ENCODE results near the gene EFCAB8. TPM values are rescaled to one million over a fixed set of nuclear protein-coding genes. Genes with fewer than 3 reads are reported as not detected.

The EFCAB8 gene
- polyA plus RNA-seq, 4 donors: 0.01 to 0.38 (median 0.22) TPM; not detected in 1

- H3K36me3 ChIP-seq (ENCODE audit: control insufficient read depth in 3 of 3, insufficient read depth in 2 of 3, low read depth in 1 of 3, low read length in 3 of 3): no peaks in the 10 kb centered on the region
- no peaks in the 10 kb centered on the region for H3K9me3 ChIP-seq (ENCODE audit: control insufficient read depth in 2 of 2, insufficient read depth in 1 of 2, low read depth in 1 of 2, low read length in 1 of 2)
- FAIRE-seq (no peak), DNase-seq (no peak)
- no peaks in the 10 kb centered on the region for H3K27me3 ChIP-seq (ENCODE audit: control insufficient read depth in 3 of 3, insufficient read depth in 3 of 3, low read length in 3 of 3)
- no peak overlapping the region for H3K4me3 ChIP-seq (ENCODE audit: low read depth in 1 of 3, low read length in 3 of 3)
- H3K4me1 ChIP-seq (ENCODE audit: control insufficient read depth in 3 of 3, insufficient read depth in 2 of 3, low read depth in 1 of 3, low read length in 2 of 3): no peaks in the 10 kb centered on the region
- no peak overlapping the region for H3K27ac ChIP-seq (ENCODE audit: low read depth in 1 of 3, low read length in 2 of 3)
- 81 to 92% (median 90%) methylated on average over 6 of the region's 6 CpGs for WGBS, 3 donors
Measured at GRCh38 chr20:32964575-32964974, 105.9 kb downstream of the EFCAB8 start.

- Histone ChIP-seq H3K27ac (ENCODE audit: low read depth in 1 of 3, low read length in 2 of 3) (no peak overlapping the region), H3K4me1 (ENCODE audit: control insufficient read depth in 3 of 3, insufficient read depth in 2 of 3, low read depth in 1 of 3, low read length in 2 of 3) (no peaks in the 10 kb centered on the region), H3K36me3 (ENCODE audit: control insufficient read depth in 3 of 3, insufficient read depth in 2 of 3, low read depth in 1 of 3, low read length in 3 of 3) (no peaks in the 10 kb centered on the region), H3K4me3 (ENCODE audit: low read depth in 1 of 3, low read length in 3 of 3) (no peak overlapping the region), H3K9me3 (ENCODE audit: control insufficient read depth in 2 of 2, insufficient read depth in 1 of 2, low read depth in 1 of 2, low read length in 1 of 2) (no peaks in the 10 kb centered on the region), H3K27me3 (ENCODE audit: control insufficient read depth in 3 of 3, insufficient read depth in 3 of 3, low read length in 3 of 3) (no peaks in the 10 kb centered on the region)
- WGBS, 3 donors: 76 to 85% (median 82%) methylated on average over 8 of the region's 8 CpGs
- DNase-seq (no peak), FAIRE-seq (no peak)
Measured at GRCh38 chr20:32965115-32965514, 106.4 kb downstream of the EFCAB8 start.

- H3K27me3 ChIP-seq (ENCODE audit: control insufficient read depth in 3 of 3, insufficient read depth in 3 of 3, low read length in 3 of 3): no peaks in the 10 kb centered on the region
- peak in 1 of 2 donors; percentile 25 for DNase-seq
- 72 to 78% (median 76%) methylated on average over 11 to 12 of the region's 12 CpGs for WGBS, 3 donors
- H3K36me3 ChIP-seq (ENCODE audit: control insufficient read depth in 3 of 3, insufficient read depth in 2 of 3, low read depth in 1 of 3, low read length in 3 of 3): no peaks in the 10 kb centered on the region
- H3K4me1 ChIP-seq (ENCODE audit: control insufficient read depth in 3 of 3, insufficient read depth in 2 of 3, low read depth in 1 of 3, low read length in 2 of 3): no peaks in the 10 kb centered on the region
- H3K9me3 ChIP-seq (ENCODE audit: control insufficient read depth in 2 of 2, insufficient read depth in 1 of 2, low read depth in 1 of 2, low read length in 1 of 2): no peaks in the 10 kb centered on the region
- H3K4me3 ChIP-seq (ENCODE audit: low read depth in 1 of 3, low read length in 3 of 3): no peak overlapping the region
- FAIRE-seq: no peak
- H3K27ac ChIP-seq (ENCODE audit: low read depth in 1 of 3, low read length in 2 of 3): peak overlapping the region in 1 of 3 donors; percentile 12
Measured at GRCh38 chr20:32965581-32966373, 107.1 kb downstream of the EFCAB8 start.

- WGBS, 3 donors: 75 to 86% (median 82%) methylated on average over 4 of the region's 4 CpGs
- no peaks in the 10 kb centered on the region for H3K4me1 ChIP-seq (ENCODE audit: control insufficient read depth in 3 of 3, insufficient read depth in 2 of 3, low read depth in 1 of 3, low read length in 2 of 3)
- no peak overlapping the region for H3K4me3 ChIP-seq (ENCODE audit: low read depth in 1 of 3, low read length in 3 of 3)
- no peaks in the 10 kb centered on the region for H3K27me3 ChIP-seq (ENCODE audit: control insufficient read depth in 3 of 3, insufficient read depth in 3 of 3, low read length in 3 of 3)
- no peak for FAIRE-seq
- H3K9me3 ChIP-seq (ENCODE audit: control insufficient read depth in 2 of 2, insufficient read depth in 1 of 2, low read depth in 1 of 2, low read length in 1 of 2): no peaks in the 10 kb centered on the region
- H3K36me3 ChIP-seq (ENCODE audit: control insufficient read depth in 3 of 3, insufficient read depth in 2 of 3, low read depth in 1 of 3, low read length in 3 of 3): no peaks in the 10 kb centered on the region
- DNase-seq: no peak
- H3K27ac ChIP-seq (ENCODE audit: low read depth in 1 of 3, low read length in 2 of 3): no peak overlapping the region
Measured at GRCh38 chr20:32966382-32966781, 107.7 kb downstream of the EFCAB8 start.

- no peaks in the 10 kb centered on the region for H3K27me3 ChIP-seq (ENCODE audit: control insufficient read depth in 3 of 3, insufficient read depth in 3 of 3, low read length in 3 of 3)
- no peaks in the 10 kb centered on the region for H3K9me3 ChIP-seq (ENCODE audit: control insufficient read depth in 2 of 2, insufficient read depth in 1 of 2, low read depth in 1 of 2, low read length in 1 of 2)
- no peak overlapping the region for H3K4me3 ChIP-seq (ENCODE audit: low read depth in 1 of 3, low read length in 3 of 3)
- no peak for FAIRE-seq
- 55 to 75% (median 65%) methylated on average over 16 of the region's 16 CpGs for WGBS, 3 donors
- peak in 1 of 2 donors; percentile 53 for DNase-seq
- H3K36me3 ChIP-seq (ENCODE audit: control insufficient read depth in 3 of 3, insufficient read depth in 2 of 3, low read depth in 1 of 3, low read length in 3 of 3): no peaks in the 10 kb centered on the region
- no peaks in the 10 kb centered on the region for H3K4me1 ChIP-seq (ENCODE audit: control insufficient read depth in 3 of 3, insufficient read depth in 2 of 3, low read depth in 1 of 3, low read length in 2 of 3)
- peak overlapping the region in 2 of 3 donors; percentile 28 to 57 for H3K27ac ChIP-seq (ENCODE audit: low read depth in 1 of 3, low read length in 2 of 3)
Measured at GRCh38 chr20:32966881-32967781, 108.4 kb downstream of the EFCAB8 start.

GRCh38 chr20:32967961-32968457 lies 109.3 kb downstream of the EFCAB8 start:
- Histone ChIP-seq H3K4me1 (ENCODE audit: control insufficient read depth in 3 of 3, insufficient read depth in 2 of 3, low read depth in 1 of 3, low read length in 2 of 3) (no peaks in the 10 kb centered on the region), H3K9me3 (ENCODE audit: control insufficient read depth in 2 of 2, insufficient read depth in 1 of 2, low read depth in 1 of 2, low read length in 1 of 2) (no peaks in the 10 kb centered on the region), H3K27me3 (ENCODE audit: control insufficient read depth in 3 of 3, insufficient read depth in 3 of 3, low read length in 3 of 3) (no peaks in the 10 kb centered on the region), H3K27ac (ENCODE audit: low read depth in 1 of 3, low read length in 2 of 3) (no peak overlapping the region), H3K4me3 (ENCODE audit: low read depth in 1 of 3, low read length in 3 of 3) (no peak overlapping the region), H3K36me3 (ENCODE audit: control insufficient read depth in 3 of 3, insufficient read depth in 2 of 3, low read depth in 1 of 3, low read length in 3 of 3) (no peaks in the 10 kb centered on the region)
- peak in 1 of 2 donors; percentile 39 for DNase-seq
- 72 to 80% (median 73%) methylated on average over 16 of the region's 16 CpGs for WGBS, 3 donors
- FAIRE-seq: no peak

- Histone ChIP-seq H3K27ac (ENCODE audit: low read depth in 1 of 3, low read length in 2 of 3) (peak overlapping the region in 1 of 3 donors; percentile 12), H3K9me3 (ENCODE audit: control insufficient read depth in 2 of 2, insufficient read depth in 1 of 2, low read depth in 1 of 2, low read length in 1 of 2) (no peaks in the 10 kb centered on the region), H3K36me3 (ENCODE audit: control insufficient read depth in 3 of 3, insufficient read depth in 2 of 3, low read depth in 1 of 3, low read length in 3 of 3) (no peaks in the 10 kb centered on the region), H3K27me3 (ENCODE audit: control insufficient read depth in 3 of 3, insufficient read depth in 3 of 3, low read length in 3 of 3) (no peaks in the 10 kb centered on the region), H3K4me3 (ENCODE audit: low read depth in 1 of 3, low read length in 3 of 3) (no peak overlapping the region), H3K4me1 (ENCODE audit: control insufficient read depth in 3 of 3, insufficient read depth in 2 of 3, low read depth in 1 of 3, low read length in 2 of 3) (no peaks in the 10 kb centered on the region)
- 50 to 63% (median 53%) methylated on average over 19 of the region's 19 CpGs for WGBS, 3 donors
- FAIRE-seq: no peak
- DNase-seq: no peak
Measured at GRCh38 chr20:32968478-32969241, 109.9 kb downstream of the EFCAB8 start.
